PC-3 (cell line): Measurements from ENCODE around the gene NDUFV1. TPM values are rescaled to one million over a fixed set of nuclear protein-coding genes. Genes with fewer than 3 reads are reported as not detected.

ENCODE experiments used
- ATAC-seq: fragments of 200-7000 bp; cut with Tn5 transposase; 2 replicates; pipeline ENCODE4 v1.9.1; 2020; ENCODE audit warnings: mild to moderate bottlenecking, moderate library complexity
- BruUV-seq: library from RNA; stranded (reverse); fragments of 400-500 nt; replicated peaks from 2 replicates; lab custom pipeline; 2021; lab: Mats Ljungman, UMichigan
- CTCF ChIA-PET: fragments of 300-600 bp; sonication (Branson Sonifier 250); formaldehyde crosslinking; loops from one replicate; lab custom pipeline; 2022; ENCODE audit warnings: antibody characterized with exemption; lab: Charles Lee
- POLR2A ChIA-PET: fragments of 300-600 bp; sonication (Branson Sonifier 250); formaldehyde crosslinking; loops from one replicate; lab custom pipeline; 2022; ENCODE audit warnings: antibody characterized with exemption; ENCODE audit not compliant: unreplicated experiment; lab: Charles Lee
- DNase-seq: peaks from one replicate; pipeline ENCODE4 v3.0.0-alpha.2; 2015
- H2AFZ ChIP-seq: fragments of 300-600 bp; sonication (generic); 2 replicates; pipeline ENCODE4 v1.6.0; 2016; ENCODE audit warnings: antibody characterized with exemption, low read length
- H3F3A ChIP-seq: fragments of 300-600 bp; sonication (generic); one replicate; pipeline ENCODE4 v1.6.0; 2017; ENCODE audit warnings: antibody characterized with exemption, low read length, control low read depth, mild to moderate bottlenecking; ENCODE audit not compliant: unreplicated experiment
- H3K27ac ChIP-seq: fragments of 300-600 bp; sonication (generic); 2 replicates; pipeline ENCODE4 v1.5.1; 2016; ENCODE audit warnings: mild to moderate bottlenecking, low read length
- H3K27me3 ChIP-seq: fragments of 300-600 bp; sonication (generic); 2 replicates; pipeline ENCODE4 v1.6.1; 2016; ENCODE audit warnings: low read length, mixed read lengths
- H3K36me3 ChIP-seq: fragments of 300-600 bp; sonication (generic); 2 replicates; pipeline ENCODE4 v1.6.1; 2016; ENCODE audit warnings: low read depth, mixed run types, low read length, mixed read lengths
- H3K4me1 ChIP-seq: fragments of 300-600 bp; sonication (generic); 2 replicates; pipeline ENCODE4 v1.5.1; 2016; ENCODE audit warnings: low read length; ENCODE audit not compliant: insufficient read depth
- H3K4me2 ChIP-seq: fragments of 300-600 bp; sonication (generic); 2 replicates; pipeline ENCODE4 v1.6.0; 2016; ENCODE audit warnings: low read length
- H3K4me3 ChIP-seq: fragments of 300-600 bp; sonication (generic); 2 replicates; pipeline ENCODE4 v1.5.1; 2016; ENCODE audit warnings: mild to moderate bottlenecking, low read length, mixed read lengths
- H3K79me2 ChIP-seq: fragments of 300-600 bp; sonication (generic); 2 replicates; pipeline ENCODE4 v1.6.1; 2017; ENCODE audit warnings: low read length, mixed read lengths
- H3K9ac ChIP-seq: fragments of 300-600 bp; sonication (generic); 2 replicates; pipeline ENCODE4 v1.6.0; 2016; ENCODE audit warnings: mild to moderate bottlenecking, low read length
- H3K9me2 ChIP-seq: fragments of 300-600 bp; sonication (generic); replicated peaks from 2 replicates; pipeline ENCODE4 v1.6.1; 2016; ENCODE audit warnings: mixed run types, low read length, mixed read lengths
- H3K9me3 ChIP-seq: fragments of 300-600 bp; sonication (generic); 2 replicates; pipeline ENCODE4 v1.6.1; 2016; ENCODE audit warnings: low read length, mixed read lengths
- H4K20me1 ChIP-seq: fragments of 300-600 bp; sonication (generic); 2 replicates; pipeline ENCODE4 v1.6.1; 2016; ENCODE audit warnings: low read length, mixed read lengths
- EZH2 ChIP-seq: fragments of 300-600 bp; sonication (generic); IDR thresholded peaks from one replicate; pipeline ENCODE4 v1.6.1; 2017; ENCODE audit warnings: antibody characterized with exemption, mild to moderate bottlenecking, low read length; ENCODE audit not compliant: unreplicated experiment
- EZH2phosphoT487 ChIP-seq: fragments of 300-600 bp; sonication (generic); IDR thresholded peaks from 2 replicates; pipeline ENCODE4 v1.6.1; 2018; ENCODE audit warnings: mild to moderate bottlenecking, antibody characterized with exemption, low read length, borderline replicate concordance
- intact Hi-C: fragments of 100-400 bp; cut with micrococcal nuclease; formaldehyde crosslinking; loops from 2 replicates; pipeline ENCODE4 v1.9.0; 2023
- total RNA-seq: library from RNA; depleted of rRNA; stranded (reverse); fragments of >200 nt; gene quantifications from 2 replicates; pipeline ENCODE4 v1.2.3, GENCODE V29; 2014
- TF ChIP-seq, protein P1 (sequence below): fragments of 300-600 bp; sonication (generic); conservative IDR thresholded peaks from 2 replicates; pipeline ENCODE4 v1.5.1; 2017; ENCODE audit warnings: antibody characterized with exemption, low read depth, mild to moderate bottlenecking, low read length

Gene NDUFV1
- total RNA-seq, 1 experiment from 2014 or later: 499 TPM

- H3K9me3 ChIP-seq: no peaks in the 10 kb centered on the region
- H3K27ac ChIP-seq: no peak overlapping the region
- no TSS peak for BruUV-seq
- DNase-seq: no peak
- H3F3A ChIP-seq: no peaks in the 10 kb centered on the region
- TF ChIP-seq, protein P1, sequence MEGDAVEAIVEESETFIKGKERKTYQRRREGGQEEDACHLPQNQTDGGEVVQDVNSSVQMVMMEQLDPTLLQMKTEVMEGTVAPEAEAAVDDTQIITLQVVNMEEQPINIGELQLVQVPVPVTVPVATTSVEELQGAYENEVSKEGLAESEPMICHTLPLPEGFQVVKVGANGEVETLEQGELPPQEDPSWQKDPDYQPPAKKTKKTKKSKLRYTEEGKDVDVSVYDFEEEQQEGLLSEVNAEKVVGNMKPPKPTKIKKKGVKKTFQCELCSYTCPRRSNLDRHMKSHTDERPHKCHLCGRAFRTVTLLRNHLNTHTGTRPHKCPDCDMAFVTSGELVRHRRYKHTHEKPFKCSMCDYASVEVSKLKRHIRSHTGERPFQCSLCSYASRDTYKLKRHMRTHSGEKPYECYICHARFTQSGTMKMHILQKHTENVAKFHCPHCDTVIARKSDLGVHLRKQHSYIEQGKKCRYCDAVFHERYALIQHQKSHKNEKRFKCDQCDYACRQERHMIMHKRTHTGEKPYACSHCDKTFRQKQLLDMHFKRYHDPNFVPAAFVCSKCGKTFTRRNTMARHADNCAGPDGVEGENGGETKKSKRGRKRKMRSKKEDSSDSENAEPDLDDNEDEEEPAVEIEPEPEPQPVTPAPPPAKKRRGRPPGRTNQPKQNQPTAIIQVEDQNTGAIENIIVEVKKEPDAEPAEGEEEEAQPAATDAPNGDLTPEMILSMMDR: no peak
- TF ChIP-seq EZH2: no peak
- no peak for TF ChIP-seq EZH2phosphoT487
- no peak overlapping the region for H3K9ac ChIP-seq
- peaks cover 23% of the 10 kb centered on the region for H3K79me2 ChIP-seq
- H3K4me2 ChIP-seq: no peak overlapping the region
- no peak overlapping the region for H3K4me3 ChIP-seq
- no peaks in the 10 kb centered on the region for H3K27me3 ChIP-seq
- no peak for ATAC-seq
- H4K20me1 ChIP-seq: no peaks in the 10 kb centered on the region
- ChIA-PET POLR2A (no interaction called here), CTCF (no interaction called here)
- no peaks in the 10 kb centered on the region for H3K9me2 ChIP-seq
- intact Hi-C loops: no loop called here
- peaks cover 14% of the 10 kb centered on the region for H3K36me3 ChIP-seq
- H2AFZ ChIP-seq: no peak overlapping the region
- H3K4me1 ChIP-seq: peaks cover 16% of the 10 kb centered on the region; the same call in 1 of the 2 replicates
Observed at GRCh38 chr11:67604815-67605214, 1.9 kb upstream of the NDUFV1 start.

DNA sequence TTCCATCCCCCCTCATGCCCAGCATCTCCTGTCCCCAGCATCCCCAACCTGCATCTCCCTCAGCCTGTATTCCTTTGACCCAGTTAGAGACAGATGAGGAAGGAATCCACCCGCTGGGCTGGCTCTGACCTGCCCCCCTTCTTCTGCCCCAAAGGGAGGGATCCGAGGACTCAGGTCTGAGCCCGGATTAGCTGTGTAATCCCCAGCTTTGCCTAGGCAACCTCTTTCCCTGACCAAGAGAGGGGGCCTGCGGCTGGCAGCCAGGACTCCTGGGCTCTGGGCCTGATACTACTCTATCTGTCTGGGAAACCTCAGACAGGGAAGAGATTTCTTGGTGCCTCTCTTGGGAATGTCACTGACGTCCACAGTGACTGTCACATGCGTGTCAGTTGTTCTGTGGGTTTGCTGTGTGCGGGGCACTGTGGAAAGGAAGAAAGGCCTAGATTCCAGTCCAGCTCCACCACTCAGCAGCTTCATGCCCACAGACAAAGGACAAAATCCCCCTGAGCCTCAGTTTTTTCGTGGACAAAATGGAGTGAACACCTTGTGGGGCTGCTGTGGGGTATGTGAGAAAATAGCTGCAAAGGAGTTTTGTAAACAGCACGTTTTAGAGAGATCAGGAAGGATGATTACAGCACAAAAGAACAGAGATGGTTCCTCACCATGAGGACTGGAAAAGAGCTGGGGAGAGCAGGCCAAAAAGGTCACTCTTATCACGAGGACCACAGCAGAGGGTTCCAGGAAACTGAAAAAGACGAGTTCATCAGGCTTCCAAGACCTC is 1.3 kb upstream of the NDUFV1 start:
- Histone ChIP-seq H3K36me3 (peaks cover 18% of the 10 kb centered on the region), H3K4me3 (0 out of 2 replicates have a peak overlapping the region, but pooled peaks have one; percentile 92), H3K27ac (no peak overlapping the region), H3K9ac (no peak overlapping the region), H3K9me3 (no peaks in the 10 kb centered on the region), H2AFZ (peak overlapping the region; percentile 95; the same call in 1 of the 2 replicates), H3K27me3 (no peaks in the 10 kb centered on the region), H3F3A (no peaks in the 10 kb centered on the region), H3K79me2 (peaks cover 23% of the 10 kb centered on the region), H3K4me1 (peaks cover 16% of the 10 kb centered on the region; the same call in 1 of the 2 replicates), H3K9me2 (no peaks in the 10 kb centered on the region), H3K4me2 (peak overlapping the region; percentile 97), H4K20me1 (no peaks in the 10 kb centered on the region)
- POLR2A ChIA-PET: no interaction called here
- no peak for ATAC-seq
- CTCF ChIA-PET: no interaction called here
- DNase-seq: no peak
- BruUV-seq: no TSS peak
- intact Hi-C loops: loop anchor here (1.0 kb wide), 2 partner anchors 33 to 97 kb away; partner anchors contain the start of gene CDK2AP2
- TF ChIP-seq, protein P1: no peak
- no peak for TF ChIP-seq EZH2phosphoT487
- no peak for TF ChIP-seq EZH2

DNA sequence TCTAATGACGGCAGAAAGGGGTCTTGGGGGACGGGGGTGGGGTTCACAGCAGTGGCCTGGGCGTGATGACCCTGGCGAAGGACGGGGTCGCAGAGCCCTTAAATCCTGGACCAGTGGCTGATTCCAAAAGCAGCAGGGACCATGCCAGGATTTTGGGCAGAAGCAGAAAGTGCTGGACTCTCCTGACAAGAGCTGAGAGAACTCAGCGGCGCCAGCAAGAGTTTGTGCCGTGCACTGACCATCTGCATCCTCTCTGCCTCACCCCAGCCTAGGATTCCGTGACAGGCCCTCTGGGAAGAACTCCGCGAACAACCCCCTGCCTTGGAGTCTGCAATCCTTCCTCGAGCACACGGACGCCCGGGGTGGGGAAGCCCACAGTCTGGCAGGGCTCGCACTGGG is 644 bp upstream of the NDUFV1 start:
- ATAC-seq: no peak
- TF ChIP-seq, protein P1: no peak
- TF ChIP-seq EZH2phosphoT487: no peak
- no peak for TF ChIP-seq EZH2
- H3F3A ChIP-seq: no peaks in the 10 kb centered on the region
- H3K9ac ChIP-seq: peak overlapping the region; percentile 23; the same call in 1 of the 2 replicates
- peaks cover 23% of the 10 kb centered on the region for H3K79me2 ChIP-seq
- no peaks in the 10 kb centered on the region for H3K27me3 ChIP-seq
- ChIA-PET POLR2A (no interaction called here), CTCF (no interaction called here)
- no peak for DNase-seq
- intact Hi-C loops: loop anchor here (1.0 kb wide), 2 partner anchors 34 to 98 kb away; partner anchors contain the start of gene CDK2AP2
- H2AFZ ChIP-seq: peak overlapping the region; percentile 95
- peak overlapping the region; percentile 97 for H3K4me2 ChIP-seq
- peak overlapping the region; percentile 92 for H3K4me3 ChIP-seq
- no peaks in the 10 kb centered on the region for H4K20me1 ChIP-seq
- no peak overlapping the region for H3K27ac ChIP-seq
- no peaks in the 10 kb centered on the region for H3K9me2 ChIP-seq
- BruUV-seq: TSS peak; percentile 69
- H3K9me3 ChIP-seq: no peaks in the 10 kb centered on the region
- peaks cover 16% of the 10 kb centered on the region; the same call in 1 of the 2 replicates for H3K4me1 ChIP-seq
- H3K36me3 ChIP-seq: peaks cover 24% of the 10 kb centered on the region
